HepG2 (cell line): ENCODE data around the gene NEMF. TPM values are rescaled to one million over a fixed set of nuclear protein-coding genes. Genes with fewer than 3 reads are reported as not detected.
A peak's percentile ranks its signal among the peaks of the same experiment; 100 is the strongest.

Experiments used
- CBX5 ChIP-seq: sonication (generic); formaldehyde crosslinking; IDR thresholded peaks from 2 replicates; pipeline ENCODE4 v1.4.0; 2020; ENCODE audit warnings: missing genetic modification reagents, borderline replicate concordance
- CERS6 ChIP-seq: sonication (generic); formaldehyde crosslinking; IDR thresholded peaks from 2 replicates; pipeline ENCODE4 v1.5.0; 2020; ENCODE audit warnings: missing genetic modification reagents
- CSRNP1 ChIP-seq: sonication (generic); formaldehyde crosslinking; IDR thresholded peaks from 2 replicates; pipeline ENCODE4 v1.8.1; 2023; ENCODE audit warnings: mild to moderate bottlenecking, missing genetic modification reagents
- CSRNP2 ChIP-seq: sonication (generic); formaldehyde crosslinking; conservative IDR thresholded peaks from 2 replicates; pipeline ENCODE4 v1.8.0; 2022; ENCODE audit warnings: low read depth, missing genetic modification reagents
- FIP1L1 ChIP-seq: fragments of 200-400 bp; formaldehyde crosslinking; IDR thresholded peaks from 2 replicates; pipeline ENCODE4 v1.6.1; 2018; ENCODE audit warnings: low read depth, mild to moderate bottlenecking, low read length, moderate library complexity, borderline replicate concordance; ENCODE audit not compliant: insufficient read depth
- GABPB1 ChIP-seq: IDR thresholded peaks from 2 replicates; pipeline ENCODE4 v1.6.1; 2016; ENCODE audit warnings: mild to moderate bottlenecking, missing genetic modification reagents, moderate library complexity, missing compliant biosample characterization
- GATAD1 ChIP-seq: IDR thresholded peaks from 2 replicates; pipeline ENCODE4 v1.6.1; 2016; ENCODE audit warnings: missing genetic modification reagents, missing compliant biosample characterization
- GMEB1 ChIP-seq: sonication (generic); formaldehyde crosslinking; IDR thresholded peaks from 2 replicates; pipeline ENCODE4 v1.5.1; 2020; ENCODE audit warnings: missing genetic modification reagents, mild to moderate bottlenecking, borderline replicate concordance
- HOXA3 ChIP-seq: sonication (generic); formaldehyde crosslinking; IDR thresholded peaks from 2 replicates; pipeline ENCODE4 v1.5.0; 2020; ENCODE audit warnings: missing genetic modification reagents
- HOXD1 ChIP-seq: sonication (generic); formaldehyde crosslinking; IDR thresholded peaks from 2 replicates; pipeline ENCODE4 v1.5.0; 2020; ENCODE audit warnings: missing genetic modification reagents
- MEIS1 ChIP-seq: sonication (generic); formaldehyde crosslinking; IDR thresholded peaks from 2 replicates; pipeline ENCODE4 v1.9.0; 2021; ENCODE audit warnings: mild to moderate bottlenecking, missing genetic modification reagents, moderate library complexity, borderline replicate concordance
- MLX ChIP-seq: IDR thresholded peaks from 2 replicates; pipeline ENCODE4 v1.6.1; 2016
- NR2C2 ChIP-seq: sonication (generic); formaldehyde crosslinking; IDR thresholded peaks from 2 replicates; pipeline ENCODE4 v1.4.0; 2020; ENCODE audit warnings: missing genetic modification reagents, mild to moderate bottlenecking, moderate library complexity, borderline replicate concordance
- PPARG ChIP-seq: conservative IDR thresholded peaks from 2 replicates; pipeline ENCODE4 v1.6.1; 2016; ENCODE audit warnings: missing biosample characterization, missing genetic modification reagents
- RFXANK ChIP-seq: IDR thresholded peaks from 2 replicates; pipeline ENCODE4 v1.6.1; 2016
- SSRP1 ChIP-seq: IDR thresholded peaks from 2 replicates; pipeline ENCODE4 v1.6.1; 2016; ENCODE audit warnings: control low read depth
- TEAD2 ChIP-seq: sonication (generic); formaldehyde crosslinking; IDR thresholded peaks from 2 replicates; pipeline ENCODE4 v1.9.0; 2021; ENCODE audit warnings: missing genetic modification reagents
- ZBTB44 ChIP-seq: sonication (generic); formaldehyde crosslinking; IDR thresholded peaks from 2 replicates; pipeline ENCODE4 v1.4.0; 2020; ENCODE audit warnings: missing genetic modification reagents
- ZFP90 ChIP-seq: sonication (generic); formaldehyde crosslinking; IDR thresholded peaks from 2 replicates; pipeline ENCODE4 v1.8.0; 2022; ENCODE audit warnings: missing genetic modification reagents, mild to moderate bottlenecking, inconsistent platforms, borderline replicate concordance
- ZNF292 ChIP-seq: sonication (generic); formaldehyde crosslinking; IDR thresholded peaks from 2 replicates; pipeline ENCODE4 v1.8.1; 2022; ENCODE audit warnings: mild to moderate bottlenecking, low read depth, missing genetic modification reagents, borderline replicate concordance
- ZNF563 ChIP-seq: sonication (generic); formaldehyde crosslinking; IDR thresholded peaks from 2 replicates; pipeline ENCODE4 v1.8.0; 2022; ENCODE audit warnings: mild to moderate bottlenecking, moderate library complexity, missing genetic modification reagents
- polyA plus RNA-seq, 8 experiments: library from polyadenylated mRNA; depleted of rRNA in 3 of 8; stranded (reverse) in 7 of 8; unstranded in 1 of 8; fragments of >200 nt; fragmentation: Illumina TruSeq in 4 of 8; extraction: Trizol in 4 of 8; gene quantifications; 2 replicates each; pipeline versions ENCODE4 v1.2.1 to v1.2.3, GENCODE V29; 2011 to 2016; ENCODE audit warnings: low read depth in 4 of 8, missing spikeins in 1 of 8, mixed read lengths in 1 of 8; ENCODE audit not compliant: insufficient read depth in 1 of 8
- total RNA-seq, 5 experiments: library from RNA; depleted of rRNA; stranded (reverse); fragments of >200 nt; fragmentation: Illumina TruSeq; extraction: Trizol; gene quantifications; 2 replicates each; pipeline ENCODE4 v1.2.3, GENCODE V29; 2016; ENCODE audit warnings: low read depth in 1 of 5

Gene NEMF
- total and polyA plus RNA-seq, 2 of the 13 experiments (the other 11 are each of a cell fraction or from before 2014, with no cell fraction given): 21.3 to 57.9 TPM

GRCh38 chr14:49853572-49854375 is 1.2 kb upstream of the NEMF start (continued):
- TF ChIP-seq ZBTB44 (CRISPR knock-in tag) (no peak), CSRNP2 (CRISPR knock-in tag) (no peak), ZFP90 (CRISPR knock-in tag) (peak; percentile 52; the same call in 1 of the 2 replicates), MEIS1 (CRISPR knock-in tag) (no peak), ZNF563 (CRISPR knock-in tag) (no peak), HOXD1 (CRISPR knock-in tag) (peak; percentile 43; the same call in 1 of the 2 replicates), CERS6 (CRISPR knock-in tag) (no peak), TEAD2 (peak; percentile 87; the same call in 1 of the 2 replicates), PPARG (CRISPR knock-in tag) (peak; percentile 52; the same call in 1 of the 2 replicates), GMEB1 (no peak), MLX (no peak), FIP1L1 (no peak), CBX5 (CRISPR knock-in tag) (peak; percentile 81; the same call in 1 of the 2 replicates), ZNF292 (CRISPR knock-in tag) (peak; percentile 48; the same call in 1 of the 2 replicates), GABPB1 (CRISPR knock-in tag) (peak; percentile 51), CSRNP1 (no peak), HOXA3 (CRISPR knock-in tag) (peak; percentile 75), RFXANK (CRISPR knock-in tag) (0 out of 2 replicates have a peak, but pooled peaks have one; percentile 52), GATAD1 (CRISPR knock-in tag) (peak; percentile 50), NR2C2 (CRISPR knock-in tag) (no peak), SSRP1 (CRISPR knock-in tag) (0 out of 2 replicates have a peak, but pooled peaks have one; percentile 72)
